D721Med (cell line): ENCODE measurements around the gene RHEB.

Source experiments
- DNase-seq: peaks from one replicate; pipeline ENCODE4 v3.0.0; 2011; ENCODE audit warnings: low spot score; ENCODE audit not compliant: insufficient read length
- FAIRE-seq: peaks from 2 replicates; lab custom pipeline; 2011; peaks lifted over from hg19 to GRCh38; lab: Jason Lieb, UNC
- TF ChIP-seq, protein P1 (sequence below): IDR thresholded peaks from 2 replicates; pipeline ENCODE4 v1.5.1; 2012; ENCODE audit warnings: mild to moderate bottlenecking, control low read depth; ENCODE audit not compliant: insufficient read depth; ENCODE audit errors: missing control alignments

Gene RHEB

DNA sequence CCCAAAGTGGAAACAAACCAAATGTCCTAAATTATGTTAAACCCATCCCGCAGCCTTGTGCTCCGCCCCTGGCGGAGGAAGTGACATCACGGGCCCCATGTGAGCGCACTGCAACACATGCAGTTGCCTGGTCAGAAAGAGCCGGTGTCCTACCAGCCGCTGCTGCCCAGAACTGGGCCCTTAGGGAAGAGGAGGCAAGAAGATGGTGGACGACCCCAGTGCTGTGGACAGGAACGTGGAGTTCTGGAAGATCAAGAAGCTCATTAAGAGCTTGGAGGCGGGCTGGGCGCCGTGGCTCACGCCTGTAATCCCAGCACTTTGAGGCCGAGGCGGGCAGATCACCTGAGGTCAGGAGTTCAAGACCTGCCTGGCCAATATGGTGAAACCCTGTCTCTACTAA is 18.0 kb downstream of the RHEB start:
- TF ChIP-seq, protein P1, sequence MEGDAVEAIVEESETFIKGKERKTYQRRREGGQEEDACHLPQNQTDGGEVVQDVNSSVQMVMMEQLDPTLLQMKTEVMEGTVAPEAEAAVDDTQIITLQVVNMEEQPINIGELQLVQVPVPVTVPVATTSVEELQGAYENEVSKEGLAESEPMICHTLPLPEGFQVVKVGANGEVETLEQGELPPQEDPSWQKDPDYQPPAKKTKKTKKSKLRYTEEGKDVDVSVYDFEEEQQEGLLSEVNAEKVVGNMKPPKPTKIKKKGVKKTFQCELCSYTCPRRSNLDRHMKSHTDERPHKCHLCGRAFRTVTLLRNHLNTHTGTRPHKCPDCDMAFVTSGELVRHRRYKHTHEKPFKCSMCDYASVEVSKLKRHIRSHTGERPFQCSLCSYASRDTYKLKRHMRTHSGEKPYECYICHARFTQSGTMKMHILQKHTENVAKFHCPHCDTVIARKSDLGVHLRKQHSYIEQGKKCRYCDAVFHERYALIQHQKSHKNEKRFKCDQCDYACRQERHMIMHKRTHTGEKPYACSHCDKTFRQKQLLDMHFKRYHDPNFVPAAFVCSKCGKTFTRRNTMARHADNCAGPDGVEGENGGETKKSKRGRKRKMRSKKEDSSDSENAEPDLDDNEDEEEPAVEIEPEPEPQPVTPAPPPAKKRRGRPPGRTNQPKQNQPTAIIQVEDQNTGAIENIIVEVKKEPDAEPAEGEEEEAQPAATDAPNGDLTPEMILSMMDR = no peak
- no peak for DNase-seq
- no peak for FAIRE-seq

DNA sequence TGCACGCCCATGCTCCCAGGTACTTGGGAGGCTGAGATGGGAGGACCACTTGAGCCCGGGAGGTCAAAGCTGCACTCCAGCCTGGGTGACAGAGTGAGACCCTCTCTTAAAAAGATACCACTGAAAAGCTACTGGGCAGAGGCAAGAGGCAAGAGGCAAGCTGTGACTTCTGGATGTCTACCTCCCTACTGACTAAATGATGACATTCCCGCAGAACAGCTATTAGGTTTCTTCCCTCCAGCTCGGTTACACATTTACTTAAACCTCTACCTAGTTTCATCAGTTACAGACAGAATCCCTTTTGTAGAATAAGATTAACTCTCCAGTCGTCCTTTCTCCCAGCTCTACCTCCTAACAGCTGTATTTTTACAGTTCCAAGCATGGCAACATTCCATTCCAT is 21.2 kb downstream of the RHEB start:
- DNase-seq (no peak), FAIRE-seq (no peak)
- TF ChIP-seq, protein P1 = no peak

DNA sequence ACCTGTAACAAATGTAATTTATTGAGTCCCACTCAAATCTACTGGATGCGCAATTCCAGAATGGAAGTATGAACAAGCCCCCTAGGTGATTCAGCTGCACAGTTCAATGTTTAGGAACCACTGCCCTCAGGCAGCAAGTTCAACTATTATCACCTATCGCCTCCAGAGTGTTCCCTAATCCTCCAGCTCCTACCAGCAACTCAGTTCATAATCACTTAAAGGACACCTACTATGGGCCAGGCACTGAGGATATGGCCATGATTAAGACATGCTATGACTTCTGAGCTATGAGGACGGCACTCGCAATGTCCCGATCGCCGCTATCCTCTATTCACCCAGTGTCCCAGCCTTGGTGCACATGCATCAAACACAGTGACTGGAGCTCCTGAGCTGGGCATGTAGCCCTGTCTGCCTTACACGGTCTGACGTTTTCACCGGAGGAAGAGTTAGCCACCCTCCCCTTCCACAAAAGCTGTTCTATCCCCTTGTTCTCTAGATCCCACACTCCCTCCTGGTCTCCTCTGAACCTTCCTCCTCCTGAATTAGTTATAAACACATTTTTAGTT is 22.3 kb downstream of the RHEB start:
- FAIRE-seq (no peak), DNase-seq (no peak)
- TF ChIP-seq, protein P1 = no peak

DNA sequence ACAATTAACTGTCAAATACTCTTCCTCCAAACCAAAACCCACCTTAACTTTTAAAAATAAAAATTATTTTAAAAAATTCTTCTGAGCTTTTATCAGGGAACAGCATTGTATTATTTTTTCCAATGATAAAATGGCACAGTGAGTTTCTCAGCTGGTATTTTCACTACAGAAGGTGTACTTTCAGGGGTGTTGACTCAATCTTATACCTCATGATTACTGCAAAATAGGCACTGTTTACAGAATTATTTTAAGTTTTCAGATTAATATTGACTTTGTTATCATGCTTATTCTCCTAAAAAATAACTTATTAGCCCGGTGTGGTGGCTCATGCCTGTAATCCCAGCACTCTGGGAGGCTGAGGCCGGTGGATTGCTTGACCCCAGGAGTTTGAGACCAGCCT is 24.3 kb downstream of the RHEB start:
- TF ChIP-seq, protein P1 = no peak
- DNase-seq = no peak
- FAIRE-seq = no peak

DNA sequence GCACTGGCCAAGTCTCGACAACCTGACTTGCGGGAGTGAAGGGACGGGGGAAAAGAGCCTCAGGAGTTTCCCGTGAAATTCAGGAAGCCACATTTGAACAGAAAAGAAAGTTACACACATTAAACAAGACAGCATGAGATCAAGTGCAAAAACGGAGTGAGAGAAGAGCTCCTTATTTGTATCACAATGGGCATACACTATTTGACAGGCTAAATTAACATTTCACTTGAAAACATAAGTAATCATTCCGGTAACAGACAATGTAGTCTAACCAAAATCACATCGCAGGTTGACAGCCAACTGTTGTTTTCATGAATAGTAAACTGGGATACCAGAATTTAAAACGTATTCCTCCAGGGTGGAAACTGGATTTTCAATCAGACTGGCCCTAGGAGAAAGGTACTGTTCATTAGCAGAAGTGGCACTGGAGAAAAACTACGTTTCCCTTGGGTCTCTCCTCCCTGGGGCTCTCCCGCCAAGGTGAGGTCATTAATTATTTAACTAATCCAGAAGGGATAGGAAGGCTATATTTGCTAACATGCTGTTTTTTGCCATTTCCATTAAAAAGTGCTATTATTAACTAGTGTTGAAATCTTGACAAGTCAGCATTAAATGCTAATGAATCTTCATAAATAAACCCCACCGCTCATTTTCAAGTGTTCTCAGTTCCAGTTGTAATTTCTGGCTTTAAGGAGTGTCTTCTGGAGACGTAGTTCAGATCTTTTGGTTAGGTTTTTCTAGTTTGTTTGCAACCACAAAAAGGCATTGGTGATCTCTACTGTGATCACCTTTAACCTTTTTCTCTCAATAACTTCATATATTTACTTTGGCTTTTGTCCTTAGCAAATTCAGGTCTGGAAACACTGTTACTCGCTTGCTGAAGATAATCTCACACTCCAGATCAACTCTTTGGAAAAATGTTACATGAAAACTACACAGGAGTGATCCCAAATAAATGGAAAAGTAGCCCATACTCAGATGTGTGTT is 25.1 kb downstream of the RHEB start:
- no peak for FAIRE-seq
- DNase-seq = no peak
- TF ChIP-seq, protein P1 = no peak

DNA sequence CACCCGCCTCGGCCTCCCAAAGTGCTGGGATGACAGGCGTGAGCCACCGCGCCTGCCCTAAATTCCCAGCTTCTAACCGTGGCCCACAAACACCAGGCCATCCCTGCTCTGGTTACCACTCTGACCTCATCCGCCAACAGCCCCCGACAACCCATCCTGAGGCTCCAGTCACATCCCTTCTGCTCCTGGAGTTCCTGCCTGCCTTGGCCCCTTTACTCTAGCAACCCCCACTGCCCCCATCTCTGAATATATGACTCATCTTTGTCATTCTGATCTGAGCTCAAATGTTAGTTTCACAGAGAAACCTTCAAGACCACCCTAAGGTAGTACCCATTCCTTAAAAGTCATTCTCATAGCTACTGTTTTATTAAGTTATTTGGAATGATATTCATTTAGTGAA is 26.6 kb downstream of the RHEB start:
- DNase-seq (no peak), FAIRE-seq (no peak)
- TF ChIP-seq, protein P1 = no peak

DNA sequence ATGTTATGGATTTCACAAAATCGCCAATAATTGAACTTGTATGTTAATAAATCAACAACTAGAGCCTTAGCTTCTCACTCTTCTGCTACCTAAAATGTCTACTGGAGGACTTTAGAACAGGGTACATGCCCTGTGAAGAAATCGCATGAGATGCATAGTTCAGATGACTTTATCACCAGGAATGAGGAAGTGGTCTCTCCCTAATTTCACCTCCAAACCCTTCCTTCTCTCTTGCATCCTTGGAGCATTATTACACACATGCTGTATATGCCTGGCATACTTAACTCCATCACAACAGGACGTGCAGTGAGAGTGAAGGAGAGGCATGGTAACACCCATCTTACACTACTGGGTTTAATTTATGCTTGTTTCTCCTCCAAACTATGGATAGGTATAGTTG is 27.8 kb downstream of the RHEB start:
- DNase-seq (no peak), FAIRE-seq (no peak)
- TF ChIP-seq, protein P1 = no peak
